ENCODE results near the gene CCDC138.

The CCDC138 gene

DNA sequence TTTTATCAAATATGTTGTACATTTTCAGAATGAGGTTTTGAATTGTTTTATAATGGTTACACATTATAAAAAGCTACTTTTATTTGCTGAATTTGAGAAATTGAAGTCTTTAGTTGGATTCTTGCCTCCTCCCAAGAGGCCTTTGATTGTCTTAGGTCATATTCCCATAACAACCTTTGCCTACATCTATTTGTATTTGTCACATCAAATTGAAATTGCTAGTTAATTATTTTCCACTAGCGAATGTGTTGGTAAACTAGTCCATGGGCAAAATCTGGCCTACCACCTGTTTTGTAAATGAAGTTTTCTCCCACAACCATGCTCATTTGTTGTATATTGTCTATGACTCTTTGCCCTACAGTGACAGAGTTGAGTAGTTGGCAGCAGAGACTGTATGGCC lies 60.4 kb downstream of the CCDC138 start:
- TF ChIP-seq, protein P1, sequence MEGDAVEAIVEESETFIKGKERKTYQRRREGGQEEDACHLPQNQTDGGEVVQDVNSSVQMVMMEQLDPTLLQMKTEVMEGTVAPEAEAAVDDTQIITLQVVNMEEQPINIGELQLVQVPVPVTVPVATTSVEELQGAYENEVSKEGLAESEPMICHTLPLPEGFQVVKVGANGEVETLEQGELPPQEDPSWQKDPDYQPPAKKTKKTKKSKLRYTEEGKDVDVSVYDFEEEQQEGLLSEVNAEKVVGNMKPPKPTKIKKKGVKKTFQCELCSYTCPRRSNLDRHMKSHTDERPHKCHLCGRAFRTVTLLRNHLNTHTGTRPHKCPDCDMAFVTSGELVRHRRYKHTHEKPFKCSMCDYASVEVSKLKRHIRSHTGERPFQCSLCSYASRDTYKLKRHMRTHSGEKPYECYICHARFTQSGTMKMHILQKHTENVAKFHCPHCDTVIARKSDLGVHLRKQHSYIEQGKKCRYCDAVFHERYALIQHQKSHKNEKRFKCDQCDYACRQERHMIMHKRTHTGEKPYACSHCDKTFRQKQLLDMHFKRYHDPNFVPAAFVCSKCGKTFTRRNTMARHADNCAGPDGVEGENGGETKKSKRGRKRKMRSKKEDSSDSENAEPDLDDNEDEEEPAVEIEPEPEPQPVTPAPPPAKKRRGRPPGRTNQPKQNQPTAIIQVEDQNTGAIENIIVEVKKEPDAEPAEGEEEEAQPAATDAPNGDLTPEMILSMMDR (IDR thresholded peaks at IDR 0.05; ENCODE audit: insufficient read depth, low read depth, low read length, missing control alignments): no peak

DNA sequence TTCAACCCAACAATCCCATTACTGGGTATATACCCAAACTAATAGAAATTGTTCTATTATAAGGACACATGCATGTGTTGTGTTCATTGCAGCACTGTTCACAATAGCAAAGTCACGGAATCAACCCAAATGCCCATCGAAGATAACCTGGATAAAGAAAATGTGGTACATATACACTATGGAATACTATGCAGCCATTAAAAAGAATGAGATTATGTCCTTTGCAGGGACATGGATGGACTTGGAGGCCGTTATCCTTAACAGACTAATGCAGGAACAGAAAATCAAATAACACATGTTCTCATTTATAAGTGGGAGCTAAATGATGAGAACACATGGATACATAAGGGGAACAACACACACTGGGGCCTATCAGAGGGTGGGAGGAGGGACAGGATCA lies 65.8 kb downstream of the CCDC138 start:
- no peak for DNase-seq (ENCODE audit: low read depth)
- no peak overlapping the region for H3K4me3 ChIP-seq (ENCODE audit: low read length)
- TF ChIP-seq, protein P1 (IDR thresholded peaks at IDR 0.05; ENCODE audit: insufficient read depth, low read depth, low read length, missing control alignments): no peak

More for the DNA sequence above, 60.4 kb downstream of the CCDC138 start:
- H3K4me3 ChIP-seq (ENCODE audit: low read length): no peak overlapping the region
- DNase-seq (ENCODE audit: low read depth): no peak

DNA sequence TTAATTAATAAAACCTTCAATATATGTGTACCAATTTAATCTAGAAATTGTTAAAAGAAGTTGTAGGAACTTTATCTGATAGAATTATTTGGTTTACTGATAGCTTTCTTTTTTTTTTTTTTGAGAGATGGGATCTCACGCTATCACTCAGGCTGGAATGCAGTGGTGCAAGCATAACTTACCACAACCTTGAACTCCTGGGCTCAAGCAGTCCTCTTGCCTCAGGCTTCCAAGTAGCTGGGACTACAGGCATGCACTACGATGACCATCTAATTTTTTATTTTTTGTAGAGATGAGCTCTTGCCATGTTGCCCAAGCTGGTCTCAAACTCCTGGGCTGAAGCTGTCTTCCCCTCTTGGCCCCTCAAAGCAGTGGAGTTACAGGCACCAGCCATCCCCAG lies 66.8 kb downstream of the CCDC138 start:
- DNase-seq (ENCODE audit: low read depth): no peak
- TF ChIP-seq, protein P1 (IDR thresholded peaks at IDR 0.05; ENCODE audit: insufficient read depth, low read depth, low read length, missing control alignments): no peak
- H3K4me3 ChIP-seq (ENCODE audit: low read length): no peak overlapping the region

DNA sequence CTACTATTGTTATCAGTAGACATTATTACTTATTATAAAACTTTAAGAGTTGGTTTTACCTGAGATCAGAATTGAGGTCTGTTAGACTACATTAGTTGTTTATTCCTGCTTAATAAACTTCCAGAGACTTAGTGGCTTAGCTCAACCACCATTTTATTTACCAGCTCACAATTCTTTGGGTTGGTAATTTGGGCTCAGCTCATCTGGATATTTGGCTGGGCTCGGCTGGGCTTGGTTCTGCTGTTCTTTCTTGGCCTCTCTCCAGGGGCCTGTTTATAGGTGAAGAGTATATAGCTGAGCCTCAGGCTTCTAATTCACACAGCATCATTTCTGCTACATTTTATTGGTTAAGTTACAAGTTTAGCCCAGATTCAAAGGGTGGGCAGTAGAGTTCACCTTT lies 67.9 kb downstream of the CCDC138 start:
- TF ChIP-seq, protein P1 (IDR thresholded peaks at IDR 0.05; ENCODE audit: insufficient read depth, low read depth, low read length, missing control alignments): no peak
- no peak overlapping the region for H3K4me3 ChIP-seq (ENCODE audit: low read length)
- no peak for DNase-seq (ENCODE audit: low read depth)

DNA sequence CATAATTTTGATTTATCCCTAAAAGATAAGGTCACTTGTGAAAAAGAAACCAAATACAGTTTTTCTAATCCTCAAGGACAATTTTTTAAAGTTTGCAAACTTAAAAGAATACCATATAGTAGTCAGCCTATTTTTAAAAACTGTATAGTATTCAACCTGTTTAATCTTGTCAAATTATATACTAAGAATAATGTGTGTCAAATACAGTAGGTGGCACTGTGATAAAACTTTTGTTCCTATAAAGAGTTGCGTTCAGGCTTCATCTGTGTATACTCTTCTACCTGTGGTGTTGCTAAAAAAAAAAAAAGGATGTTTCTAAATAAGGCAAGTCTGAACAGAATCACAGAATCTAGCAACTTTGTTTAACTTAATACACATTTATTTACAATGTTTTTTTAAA lies 68.6 kb downstream of the CCDC138 start:
- peak; percentile 60 for DNase-seq (ENCODE audit: low read depth)
- TF ChIP-seq, protein P1 (IDR thresholded peaks at IDR 0.05; ENCODE audit: insufficient read depth, low read depth, low read length, missing control alignments): peak; percentile 39
- H3K4me3 ChIP-seq (ENCODE audit: low read length): no peak overlapping the region

DNA sequence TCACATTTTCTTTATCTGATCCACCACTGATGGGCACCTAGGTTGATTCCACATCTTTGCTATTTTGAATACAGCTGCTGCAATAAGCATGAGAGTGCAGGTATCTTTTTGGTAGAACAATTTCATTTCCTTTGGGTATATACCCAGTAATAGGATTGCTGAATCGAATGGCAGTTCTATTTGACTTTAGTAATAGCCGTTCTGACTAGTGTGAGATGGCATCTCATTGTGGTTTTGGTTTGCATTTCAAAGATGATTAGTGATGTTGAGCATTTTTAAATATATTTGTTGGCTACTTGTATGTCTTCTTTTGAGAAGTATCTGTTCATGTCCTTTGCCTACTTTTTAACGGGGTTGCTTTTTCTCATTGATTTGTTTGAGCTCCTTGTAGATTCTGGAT lies 72.3 kb downstream of the CCDC138 start:
- TF ChIP-seq, protein P1 (IDR thresholded peaks at IDR 0.05; ENCODE audit: insufficient read depth, low read depth, low read length, missing control alignments): no peak
- peak; percentile 43 for DNase-seq (ENCODE audit: low read depth)
- no peak overlapping the region for H3K4me3 ChIP-seq (ENCODE audit: low read length)

DNA sequence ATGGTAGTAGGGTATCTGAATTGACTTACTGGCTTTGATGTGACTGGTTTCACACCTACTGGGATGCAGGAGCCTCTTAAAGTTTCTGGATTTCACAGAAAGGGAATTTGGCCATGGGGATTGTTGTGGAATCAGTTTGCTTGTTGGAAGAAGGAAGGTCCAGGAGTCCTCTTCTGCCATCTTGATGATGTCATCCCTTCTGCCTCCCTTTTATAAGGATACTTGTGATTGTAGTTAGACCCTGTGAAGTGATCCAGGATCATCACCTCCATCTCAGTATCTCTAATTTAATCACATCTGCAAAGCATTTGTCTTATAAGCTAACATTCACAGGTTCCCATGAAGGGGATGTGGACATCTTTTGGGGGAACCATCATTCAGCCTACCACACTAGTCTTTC lies 79.5 kb downstream of the CCDC138 start:
- DNase-seq (ENCODE audit: low read depth): no peak
- no peak overlapping the region for H3K4me3 ChIP-seq (ENCODE audit: low read length)
- TF ChIP-seq, protein P1 (IDR thresholded peaks at IDR 0.05; ENCODE audit: insufficient read depth, low read depth, low read length, missing control alignments): no peak

All from epithelial cell of esophagus (primary cell).